Fibroblast of skin of right biceps (primary cell): ENCODE data around the gene TNFAIP2.

ENCODE experiments used
- DNase-seq: peaks from one replicate; pipeline ENCODE4 v3.0.0-alpha.2; 2013

The TNFAIP2 gene

GRCh38 chr14:103123634-103124500 is 606 bp downstream of the TNFAIP2 start:
- DNase-seq = no peak

DNA sequence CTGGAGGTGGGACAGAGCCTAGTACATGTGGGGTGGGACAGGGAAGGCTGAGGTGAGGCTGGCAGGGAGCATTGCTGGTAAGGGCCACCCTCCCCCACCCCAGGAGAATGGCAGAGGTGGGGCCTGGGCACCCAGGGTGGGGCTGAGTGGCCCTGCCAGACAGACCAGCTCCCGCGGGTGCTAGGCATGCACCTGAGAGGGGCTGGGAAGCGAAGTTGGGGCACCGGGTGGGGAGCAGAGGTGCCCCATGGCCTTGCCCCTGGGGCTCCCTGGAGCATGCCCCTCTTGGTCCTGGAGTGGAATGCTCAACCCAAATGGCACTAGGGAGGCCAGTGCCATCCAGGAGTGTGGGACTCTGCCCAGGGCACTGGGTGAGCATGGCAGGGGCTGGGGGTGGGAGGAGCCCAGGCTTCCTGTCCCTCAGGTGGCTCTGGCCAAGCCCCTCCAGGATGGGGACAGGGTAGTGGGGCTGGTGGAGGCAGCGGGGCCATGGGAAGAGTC is 1.3 kb downstream of the TNFAIP2 start:
- no peak for DNase-seq

- DNase-seq = no peak
These were observed 2.1 kb downstream of the TNFAIP2 start for GRCh38 chr14:103125098-103126070.

- DNase-seq = no peak
These were observed 3.0 kb downstream of the TNFAIP2 start for GRCh38 chr14:103126088-103126872.

DNA sequence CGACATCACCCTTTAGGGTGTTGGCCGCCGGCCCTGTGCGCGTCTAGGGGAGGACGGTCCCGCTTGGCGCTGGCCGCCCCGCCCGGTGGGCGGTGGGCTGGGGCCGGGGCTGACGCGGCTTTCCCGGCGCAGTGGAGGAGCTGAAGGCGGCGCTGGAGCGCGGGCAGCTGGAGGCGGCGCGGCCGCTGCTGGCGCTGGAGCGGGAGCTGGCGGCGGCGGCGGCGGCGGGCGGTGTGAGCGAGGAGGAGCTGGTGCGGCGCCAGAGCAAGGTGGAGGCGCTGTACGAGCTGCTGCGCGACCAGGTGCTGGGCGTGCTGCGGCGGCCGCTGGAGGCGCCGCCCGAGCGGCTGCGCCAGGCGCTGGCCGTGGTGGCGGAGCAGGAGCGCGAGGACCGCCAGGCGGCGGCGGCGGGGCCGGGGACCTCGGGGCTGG is 3.6 kb downstream of the TNFAIP2 start:
- DNase-seq = peak; percentile 23

DNA sequence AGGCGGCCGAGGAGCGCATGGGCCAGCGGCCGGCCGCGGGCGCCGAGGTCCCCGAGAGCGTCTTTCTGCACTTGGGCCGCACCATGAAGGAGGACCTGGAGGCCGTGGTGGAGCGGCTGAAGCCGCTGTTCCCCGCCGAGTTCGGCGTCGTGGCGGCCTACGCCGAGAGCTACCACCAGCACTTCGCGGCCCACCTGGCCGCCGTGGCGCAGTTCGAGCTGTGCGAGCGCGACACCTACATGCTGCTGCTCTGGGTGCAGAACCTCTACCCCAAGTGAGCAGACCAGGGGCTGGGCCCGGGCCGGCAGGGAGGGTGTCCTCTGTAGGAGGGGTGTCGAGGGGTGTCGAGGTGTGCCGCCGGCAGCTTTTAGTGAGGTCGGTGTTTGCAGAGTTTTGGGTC is 4.1 kb downstream of the TNFAIP2 start:
- no peak for DNase-seq

- no peak for DNase-seq
These were observed 4.8 kb downstream of the TNFAIP2 start for GRCh38 chr14:103127861-103128598.

GRCh38 chr14:103128631-103129300 is 5.5 kb downstream of the TNFAIP2 start:
- DNase-seq = no peak

GRCh38 chr14:103129301-103130016 is 6.2 kb downstream of the TNFAIP2 start:
- DNase-seq = no peak

DNA sequence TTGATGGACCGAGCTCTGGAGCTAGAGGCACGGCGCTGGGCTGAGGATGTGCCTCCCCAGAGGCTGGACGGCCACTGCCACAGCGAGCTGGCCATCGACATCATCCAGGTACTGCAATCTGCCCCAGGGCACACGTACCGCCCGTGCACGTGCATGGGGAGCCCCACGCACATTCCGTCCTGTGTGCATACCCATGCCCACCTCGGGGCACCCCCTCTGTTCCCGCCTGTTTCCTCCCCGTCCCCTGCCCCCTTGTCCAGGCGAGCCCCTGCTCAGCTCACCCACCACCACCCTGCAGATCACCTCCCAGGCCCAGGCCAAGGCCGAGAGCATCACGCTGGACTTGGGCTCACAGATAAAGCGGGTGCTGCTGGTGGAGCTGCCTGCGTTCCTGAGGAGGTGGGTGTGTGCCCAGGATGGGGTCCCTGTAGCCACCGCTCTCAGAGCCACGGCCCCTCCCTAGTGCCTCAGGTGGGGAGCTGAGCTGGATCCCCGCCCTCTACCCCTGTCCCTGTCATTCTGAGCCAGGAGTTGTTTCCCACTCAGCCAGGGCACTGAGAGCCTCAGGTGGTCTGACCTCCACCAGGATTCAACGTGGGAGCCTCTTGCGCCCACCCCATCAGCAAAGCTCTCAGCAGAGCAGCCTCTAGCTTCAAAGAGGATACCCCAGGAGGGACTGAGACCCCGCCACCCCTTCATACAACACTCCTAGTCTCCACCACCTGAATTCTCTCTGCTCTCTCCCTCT is 6.9 kb downstream of the TNFAIP2 start:
- DNase-seq = no peak

DNA sequence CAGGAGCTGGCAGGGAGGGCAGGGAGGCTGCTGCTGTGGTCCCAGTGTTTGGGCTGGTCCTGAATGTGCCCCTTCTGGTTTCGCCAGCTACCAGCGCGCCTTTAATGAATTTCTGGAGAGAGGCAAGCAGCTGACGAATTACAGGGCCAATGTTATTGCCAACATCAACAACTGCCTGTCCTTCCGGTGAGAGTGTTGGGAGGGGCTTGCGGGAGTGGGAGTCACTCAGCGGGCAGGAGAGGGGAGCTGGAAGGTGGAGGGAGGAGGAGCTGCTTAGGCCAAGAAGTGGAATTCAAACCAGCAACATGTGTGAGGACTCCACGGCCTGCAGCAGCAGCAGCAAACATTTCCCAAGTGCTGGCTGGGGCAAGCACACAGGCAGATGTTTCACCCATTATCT is 7.7 kb downstream of the TNFAIP2 start:
- peak; percentile 64 for DNase-seq

GRCh38 chr14:103131580-103131979 is 8.3 kb downstream of the TNFAIP2 start:
- DNase-seq = no peak

DNA sequence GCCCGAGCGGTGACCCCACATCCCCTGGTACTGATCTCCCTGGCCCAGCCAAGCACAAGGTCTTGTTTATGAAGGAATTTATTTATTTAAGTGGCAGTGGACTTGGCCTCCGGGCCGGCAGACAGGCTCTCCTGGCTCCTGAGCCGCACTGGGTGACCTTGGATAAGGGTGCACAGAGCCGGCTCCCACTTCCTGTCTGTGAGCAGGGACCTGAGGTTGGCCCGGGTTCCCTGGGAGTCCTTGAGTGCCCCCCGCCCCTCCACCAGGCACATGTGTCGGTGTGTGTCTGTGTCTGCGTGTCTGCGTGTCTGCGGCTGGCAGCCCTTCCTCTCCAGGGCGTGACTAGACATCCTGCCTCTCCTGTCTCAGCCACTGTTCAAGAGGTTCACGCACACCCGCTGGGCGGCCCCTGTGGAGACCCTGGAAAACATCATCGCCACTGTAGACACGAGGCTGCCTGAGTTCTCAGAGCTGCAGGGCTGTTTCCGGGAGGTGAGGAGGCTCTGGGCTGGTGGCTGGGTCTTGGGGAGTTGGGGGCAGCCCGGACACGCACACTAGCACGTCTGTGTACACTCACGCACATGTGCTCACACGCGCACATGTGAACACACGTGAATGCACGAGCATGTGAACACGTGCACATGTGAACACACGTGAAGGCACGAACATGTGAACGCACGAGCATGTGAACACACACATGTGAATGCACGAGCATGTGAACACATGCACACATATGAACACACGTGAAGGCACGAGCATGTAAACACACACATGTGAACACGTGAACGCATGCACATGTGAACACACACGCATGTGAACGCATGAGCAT is 9.3 kb downstream of the TNFAIP2 start:
- no peak for DNase-seq

DNA sequence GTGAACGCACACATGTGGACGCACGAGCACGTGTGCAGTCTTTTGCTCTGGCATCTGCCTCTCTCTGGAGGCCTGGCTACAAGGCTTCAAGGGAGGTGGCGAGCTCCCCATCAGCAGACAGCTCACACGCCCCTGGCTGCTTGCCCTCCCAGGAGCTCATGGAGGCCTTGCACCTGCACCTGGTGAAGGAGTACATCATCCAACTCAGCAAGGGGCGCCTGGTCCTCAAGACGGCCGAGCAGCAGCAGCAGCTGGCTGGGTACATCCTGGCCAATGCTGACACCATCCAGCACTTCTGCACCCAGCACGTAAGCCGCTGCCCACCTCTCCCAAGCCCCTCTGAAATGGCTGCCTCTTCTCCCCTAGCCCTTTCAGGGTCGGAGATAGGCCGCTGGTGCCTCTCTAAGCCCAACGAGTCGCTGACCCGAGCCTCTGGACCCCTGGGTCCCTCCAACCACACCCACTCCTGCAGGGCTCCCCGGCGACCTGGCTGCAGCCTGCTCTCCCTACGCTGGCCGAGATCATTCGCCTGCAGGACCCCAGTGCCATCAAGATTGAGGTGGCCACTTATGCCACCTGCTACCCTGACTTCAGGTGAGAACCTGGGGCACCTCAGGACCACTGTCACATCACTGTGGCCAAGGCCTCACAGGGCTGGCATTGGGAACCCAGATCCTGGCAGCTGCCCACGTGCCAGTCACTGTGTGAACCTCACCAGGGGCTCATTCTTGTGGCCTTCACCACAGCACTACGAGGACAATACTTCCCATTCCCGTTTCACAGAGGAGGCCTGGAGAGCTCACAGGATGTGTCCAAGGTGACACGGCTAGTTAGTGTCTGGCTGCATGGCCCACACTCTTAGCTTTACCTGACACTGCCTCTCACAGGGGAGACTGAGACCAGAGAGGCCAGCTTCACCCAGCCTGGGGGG is 10.2 kb downstream of the TNFAIP2 start:
- no peak for DNase-seq

- DNase-seq = no peak
These were observed 11.1 kb downstream of the TNFAIP2 start for GRCh38 chr14:103134405-103134804.

- no peak for DNase-seq
These were observed 11.7 kb downstream of the TNFAIP2 start for GRCh38 chr14:103134919-103135318.
